Ovary (tissue), 9 donors: ENCODE results near the gene SEC22B. TPM values are rescaled to one million over a fixed set of nuclear protein-coding genes. Genes with fewer than 3 reads are reported as not detected.
"Not testable (repeated sequence)": the region's sequence is repeated elsewhere in the genome, so short reads cannot be mapped to it uniquely, and the experiment has no call there.

Experiments
- DNase-seq, 5 donors: peaks; one replicate each; pipeline ENCODE4 v3.0.0-alpha.2; 2019 to 2020
- H3K27ac ChIP-seq, 2 donors: fragments of 200-600 bp; one replicate each; pipeline versions ENCODE4 v1.5.1 to v1.8.0; 2019 to 2022
- H3K27me3 ChIP-seq: fragments of 200-600 bp; one replicate; pipeline ENCODE4 v1.8.0; 2022
- H3K36me3 ChIP-seq: fragments of 200-600 bp; sonication (generic); one replicate; pipeline ENCODE4 v1.5.1; 2019
- H3K4me1 ChIP-seq: one replicate; pipeline ENCODE4 v1.8.1; 2013; ENCODE audit warnings: mild to moderate bottlenecking, moderate library complexity; ENCODE audit not compliant: insufficient read depth
- H3K4me3 ChIP-seq: fragments of 200-600 bp; sonication (generic); one replicate; pipeline ENCODE4 v1.5.1; 2017
- H3K9me3 ChIP-seq, 2 donors: fragments of 200-600 bp in 1 of 2; sonication (generic) in 1 of 2; one replicate each; pipeline versions ENCODE4 v1.5.1 to v1.8.1; 2013 to 2019; ENCODE audit warnings: mild to moderate bottlenecking in 1 of 2, moderate library complexity in 1 of 2
- WGBS, 3 donors: extraction: QIAGEN DNeasy Blood & Tissue Kit in 1 of 3; methylation state at CpG; one replicate each; pipeline versions ENCODE4 v1.1.5 to v1.1.7; 2013 to 2017; 5-methylcytosine and 5-hydroxymethylcytosine counted together
- intact Hi-C, 4 donors: fragments of 100-400 bp; cut with DNase I; formaldehyde crosslinking; loops; one replicate each; pipeline versions ENCODE4 v1.11.0 to v1.15.1; 2022 to 2023
- polyA plus RNA-seq, 2 donors: library from polyadenylated mRNA; stranded (reverse); fragments of 200-250 nt in 1 of 2; fragments of 350-450 nt in 1 of 2; fragmentation: Illumina TruSeq in 1 of 2; extraction: RNeasy Lipid Tissue Mini Kit (QIAGEN cat#74804) in 1 of 2; gene quantifications; one replicate each; pipeline ENCODE4 v1.2.3, GENCODE V29; 2013 to 2014
- total RNA-seq, 7 donors: library from RNA; depleted of rRNA in 2 of 7; stranded (reverse); fragments of >200 nt in 2 of 7; fragmentation: NEBNext Ultra II Directional in 3 of 7; extraction: Animal tissue kit (Norgen Biotek cat#: 25700) in 3 of 7; gene quantifications; one replicate each; pipeline versions ENCODE4 v1.1.0 to v1.2.4, GENCODE V29; 2016 to 2023
- donor health status: DM: no; HTN: no; CAD: no; lungs with moderate emphysema.
- donor health status: DM: no; HTN: no; CAD: no.
- donor health status: Bipolar disorder and iron deficiency.
- donor health status: DM: yes; HTN: yes; CAD: no.
- donor health status: DM: no; HTN: no; CAD: no.
- donor health status: DM: yes; HTN: yes; CAD: no.

SEC22B gene
- total and polyA plus RNA-seq, 9 donors: 14.6 to 34.6 (median 27.4) TPM

DNA sequence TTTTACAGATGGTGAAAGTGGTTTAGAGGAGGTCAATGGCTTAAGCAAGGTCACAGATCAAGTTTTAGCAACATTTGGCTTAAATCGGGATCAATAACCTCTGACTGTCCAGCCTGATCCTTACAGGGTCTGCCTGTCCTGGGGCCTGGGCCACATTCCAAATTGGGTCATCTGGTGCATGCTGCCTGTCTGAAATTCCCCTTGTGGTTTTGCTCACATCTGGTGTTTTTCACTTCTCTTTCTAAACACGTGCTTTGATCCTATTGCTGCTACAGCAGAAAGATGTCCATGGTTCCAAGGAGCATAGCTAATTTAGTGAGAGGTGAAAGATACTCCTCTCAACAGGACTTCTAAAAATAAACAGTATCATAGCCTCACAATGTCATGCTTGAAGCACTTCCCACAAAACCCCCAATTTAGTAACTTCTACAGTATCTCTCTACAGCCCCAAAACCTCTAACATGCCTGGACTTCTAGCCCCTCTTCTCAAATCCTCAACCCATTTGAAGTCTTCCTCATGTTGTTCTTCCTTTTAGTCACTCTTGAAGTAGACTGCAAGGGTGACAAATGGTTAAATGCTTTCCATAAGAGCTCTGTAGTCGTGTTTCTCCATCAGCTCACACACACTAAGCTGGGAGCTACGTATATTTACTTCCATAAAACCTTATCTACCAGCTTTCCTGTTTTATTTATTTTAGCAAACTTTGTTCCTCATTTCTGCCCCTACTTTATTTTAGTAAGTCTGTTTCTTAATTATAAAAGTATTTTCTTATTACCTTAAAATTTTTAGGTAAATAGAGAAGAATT lies 58.7 kb downstream of the SEC22B start:
- H3K4me1 ChIP-seq, H3K27me3 ChIP-seq, H3K9me3 ChIP-seq, H3K4me3 ChIP-seq, H3K27ac ChIP-seq, intact Hi-C loops, H3K36me3 ChIP-seq: not testable (repeated sequence)
- DNase-seq: peak; percentile 38 to 86 (median 67)
- 5 to 28% (median 18%) methylated on average over 2 to 3 of the region's 4 CpGs for WGBS, 3 donors

DNA sequence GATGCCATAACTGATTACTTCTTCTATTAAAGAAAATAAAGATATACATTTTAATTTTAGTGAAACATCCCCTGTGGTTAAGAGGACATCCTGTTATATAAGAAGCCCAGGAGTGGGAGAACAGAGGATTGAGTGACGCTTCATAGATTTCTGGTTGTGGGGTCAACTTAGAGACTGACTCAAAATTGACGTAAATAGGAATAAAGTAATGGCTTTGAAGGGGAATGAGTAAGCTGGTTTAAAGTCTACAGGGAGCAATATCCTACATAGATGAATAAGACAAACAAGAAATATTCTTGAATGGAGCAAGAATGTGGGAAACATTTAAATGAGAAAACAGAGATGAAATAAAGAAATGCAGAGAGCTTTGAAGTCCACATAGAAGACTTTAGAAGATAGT lies 60.2 kb downstream of the SEC22B start:
- H3K36me3 ChIP-seq, H3K9me3 ChIP-seq, H3K4me3 ChIP-seq, H3K27ac ChIP-seq, intact Hi-C loops, H3K4me1 ChIP-seq, DNase-seq, H3K27me3 ChIP-seq: not testable (repeated sequence)
- 92 to 95% (median 94%) methylated on average over 2 of the region's 2 CpGs for WGBS, 3 donors

DNA sequence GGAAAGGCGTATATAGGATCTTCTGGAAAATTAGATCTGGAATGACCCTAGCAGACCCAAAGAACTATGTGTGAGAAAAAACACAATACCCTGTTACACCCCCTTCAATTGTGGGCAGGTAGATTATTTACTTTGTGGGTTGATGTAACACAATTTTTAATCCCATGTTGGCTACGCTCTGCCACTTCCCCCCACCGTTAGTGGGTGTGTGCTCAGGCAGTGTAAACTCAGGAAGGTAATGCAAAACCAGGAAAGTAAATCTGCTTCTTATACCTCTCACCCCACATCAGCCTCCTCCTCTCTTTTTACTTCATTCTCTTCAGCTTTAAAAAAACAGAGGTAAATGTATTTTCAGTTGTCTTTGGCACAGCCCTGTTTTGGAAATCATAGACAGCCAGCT lies 63.2 kb downstream of the SEC22B start:
- intact Hi-C loops, H3K4me1 ChIP-seq: not testable (repeated sequence)
- 100% methylated on average over 1 of the region's 3 CpGs for WGBS, 3 donors

DNA sequence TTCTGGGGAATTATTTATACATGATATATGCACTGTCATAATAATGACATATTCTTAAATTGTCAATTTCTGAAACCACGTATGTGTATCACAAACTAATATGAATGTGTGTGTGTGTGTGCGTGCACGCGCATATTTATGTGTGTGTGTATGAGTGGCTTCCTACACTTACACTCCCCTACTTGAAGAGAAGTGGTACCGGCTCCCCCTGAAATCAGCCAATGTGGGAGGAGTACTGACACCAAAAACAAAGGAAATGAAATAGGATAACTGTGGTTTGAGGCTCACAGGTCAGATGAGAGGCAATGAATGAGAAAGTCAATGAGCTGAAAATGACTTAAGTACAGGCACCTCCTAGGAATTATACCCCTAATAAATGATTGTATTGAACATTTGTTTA lies 64.1 kb downstream of the SEC22B start:
- H3K36me3 ChIP-seq, H3K27ac ChIP-seq, DNase-seq, H3K9me3 ChIP-seq, H3K4me1 ChIP-seq, H3K27me3 ChIP-seq, H3K4me3 ChIP-seq, intact Hi-C loops: not testable (repeated sequence)
- 40 to 56% (median 44%) methylated on average over 5 of the region's 5 CpGs for WGBS, 3 donors

More for the DNA sequence above, 63.2 kb downstream of the SEC22B start:
- not testable (repeated sequence) for H3K36me3 ChIP-seq, H3K4me3 ChIP-seq, H3K27me3 ChIP-seq, H3K9me3 ChIP-seq, DNase-seq, H3K27ac ChIP-seq

DNA sequence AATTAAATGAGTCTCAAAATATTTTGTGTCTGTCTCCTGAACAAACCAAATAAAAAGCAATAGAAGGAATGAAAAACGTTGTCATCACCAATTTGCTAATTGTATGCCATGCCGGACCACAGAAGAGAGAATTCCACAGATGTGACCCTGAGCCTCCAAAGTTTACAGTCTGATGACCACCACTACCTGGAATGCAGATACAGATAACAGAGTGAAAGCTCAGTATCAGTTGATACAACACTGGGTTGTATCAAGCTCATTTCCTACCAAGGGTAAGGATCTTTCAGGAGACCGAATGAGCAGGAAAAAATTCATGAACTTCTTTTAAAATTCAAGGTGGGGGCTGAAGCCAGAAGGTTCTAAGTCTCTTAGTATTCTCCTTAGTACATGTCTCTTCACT lies 64.5 kb downstream of the SEC22B start:
- H3K36me3 ChIP-seq, H3K27me3 ChIP-seq, intact Hi-C loops, H3K4me1 ChIP-seq, H3K4me3 ChIP-seq, H3K9me3 ChIP-seq, H3K27ac ChIP-seq, DNase-seq: not testable (repeated sequence)
- 0% methylated on average over 1 of the region's 3 CpGs; no CpG with 5 or more reads in 2 of the 3 donors for WGBS, 3 donors

DNA sequence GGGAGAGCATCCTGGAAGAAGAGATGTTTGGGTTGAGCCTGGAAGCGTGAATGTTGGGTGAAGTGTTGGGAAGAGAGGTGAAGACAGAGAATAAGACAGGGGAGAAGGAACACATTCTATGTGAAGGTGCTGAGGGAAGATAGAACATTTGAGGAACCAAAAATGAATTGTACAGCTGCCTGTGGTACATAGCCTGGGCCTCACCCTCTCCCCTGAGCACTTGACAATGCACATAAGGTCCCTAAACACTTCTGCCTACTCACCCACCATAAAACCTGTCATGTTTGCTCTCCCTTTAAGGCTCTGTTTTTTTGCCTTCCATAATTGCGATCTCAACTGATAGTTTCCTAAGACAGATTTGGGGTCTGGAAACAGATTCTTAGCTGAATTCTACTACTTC lies 65.3 kb downstream of the SEC22B start:
- H3K4me1 ChIP-seq, H3K27ac ChIP-seq, intact Hi-C loops, H3K27me3 ChIP-seq, H3K4me3 ChIP-seq, H3K36me3 ChIP-seq, DNase-seq, H3K9me3 ChIP-seq: not testable (repeated sequence)
- WGBS, 3 donors: 100% methylated on average over 1 of the region's 2 CpGs; no CpG with 5 or more reads in 1 of the 3 donors

DNA sequence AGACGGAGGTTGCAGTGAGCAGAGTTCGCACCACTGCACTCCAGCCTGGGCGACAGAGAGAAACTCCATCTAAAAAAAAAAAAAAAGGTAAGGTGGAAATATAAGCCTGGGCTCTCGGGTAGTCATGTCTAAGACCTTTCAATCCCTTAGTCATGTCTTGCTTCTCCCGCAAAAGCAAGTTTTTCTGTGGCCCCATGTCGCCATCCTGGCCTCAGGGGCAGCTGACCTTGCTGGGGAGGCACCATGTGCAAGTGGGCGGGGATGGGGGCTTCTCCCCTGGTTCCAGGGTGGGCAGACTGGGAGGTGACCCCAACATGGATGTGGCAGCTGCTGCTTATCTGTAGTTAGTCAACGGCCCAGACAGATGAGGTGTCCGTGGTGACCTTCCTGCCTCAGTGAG lies 66.7 kb downstream of the SEC22B start:
- H3K27ac ChIP-seq, H3K9me3 ChIP-seq, H3K4me3 ChIP-seq, DNase-seq, intact Hi-C loops, H3K36me3 ChIP-seq, H3K27me3 ChIP-seq, H3K4me1 ChIP-seq: not testable (repeated sequence)
- WGBS, 3 donors: 95 to 96% (median 95%) methylated on average over 7 of the region's 9 CpGs

DNA sequence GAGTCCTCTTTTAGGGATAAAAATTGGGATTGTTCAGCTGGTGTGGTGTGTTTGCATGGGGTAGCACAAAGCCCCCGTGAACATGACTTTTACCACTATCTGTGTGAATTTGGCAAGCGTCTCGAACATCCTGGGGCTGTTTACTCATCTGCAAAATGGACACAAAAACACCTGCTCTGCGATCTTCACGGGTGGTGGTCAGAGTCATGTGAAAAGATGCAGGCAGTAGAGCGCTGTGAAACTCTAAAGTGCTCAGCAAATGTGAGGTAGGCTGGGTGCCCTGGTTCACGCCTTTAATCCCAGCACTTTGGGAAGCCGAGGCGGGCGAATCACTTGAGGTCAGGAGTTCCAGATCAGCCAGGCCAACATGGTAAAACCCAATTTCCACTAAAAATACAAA lies 67.1 kb downstream of the SEC22B start:
- DNase-seq, H3K9me3 ChIP-seq, H3K27me3 ChIP-seq, H3K4me3 ChIP-seq, H3K27ac ChIP-seq, intact Hi-C loops, H3K4me1 ChIP-seq, H3K36me3 ChIP-seq: not testable (repeated sequence)
- 94 to 98% (median 95%) methylated on average over 7 to 10 of the region's 10 CpGs for WGBS, 3 donors

DNA sequence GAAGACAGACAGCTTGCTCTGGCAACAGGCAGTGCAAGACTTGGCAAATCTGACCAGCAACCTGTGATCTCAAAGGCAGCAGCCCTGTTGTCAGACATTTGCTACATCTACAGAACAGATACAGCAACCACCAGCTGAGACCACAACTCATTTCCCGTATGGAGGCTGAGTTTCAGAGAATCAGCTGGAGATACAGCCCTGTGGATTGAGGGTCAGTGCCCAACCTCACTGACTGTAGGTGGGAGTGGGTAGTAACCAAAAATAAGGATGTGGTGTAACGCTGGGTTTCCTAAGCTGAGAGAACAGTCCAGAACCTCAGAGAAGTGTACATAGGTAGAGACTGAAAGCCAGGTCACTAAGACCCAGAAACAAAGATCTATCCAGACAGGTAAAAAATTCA lies 71.0 kb downstream of the SEC22B start:
- H3K36me3 ChIP-seq, DNase-seq, H3K4me3 ChIP-seq, H3K9me3 ChIP-seq, H3K27ac ChIP-seq, intact Hi-C loops, H3K27me3 ChIP-seq, H3K4me1 ChIP-seq: not testable (repeated sequence)
- WGBS, 3 donors: 77 to 93% (median 90%) methylated on average over 1 of the region's 2 CpGs

DNA sequence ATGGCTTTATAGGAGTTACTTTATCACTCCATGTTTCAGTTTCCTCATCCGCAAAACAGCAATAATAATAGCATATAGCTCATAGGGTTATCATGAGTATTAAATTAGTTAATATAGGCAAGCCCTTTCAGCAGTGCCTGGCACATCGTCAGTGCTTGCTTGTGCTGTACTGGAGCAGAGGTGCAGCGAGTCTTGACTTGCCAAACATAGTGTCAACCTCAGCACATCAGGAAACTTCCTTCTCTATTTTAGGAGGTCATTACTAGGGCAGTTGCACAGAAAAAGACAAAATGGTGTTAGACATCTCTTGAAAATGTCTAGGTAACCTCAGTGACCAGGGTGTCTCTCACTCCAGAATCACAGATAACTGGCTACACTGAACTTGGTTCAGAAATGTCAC lies 72.6 kb downstream of the SEC22B start:
- WGBS, 3 donors: no CpG with 5 or more reads among the region's 3 CpGs
- H3K4me1 ChIP-seq, H3K27ac ChIP-seq, H3K4me3 ChIP-seq, intact Hi-C loops, H3K9me3 ChIP-seq, DNase-seq, H3K36me3 ChIP-seq, H3K27me3 ChIP-seq: not testable (repeated sequence)

DNA sequence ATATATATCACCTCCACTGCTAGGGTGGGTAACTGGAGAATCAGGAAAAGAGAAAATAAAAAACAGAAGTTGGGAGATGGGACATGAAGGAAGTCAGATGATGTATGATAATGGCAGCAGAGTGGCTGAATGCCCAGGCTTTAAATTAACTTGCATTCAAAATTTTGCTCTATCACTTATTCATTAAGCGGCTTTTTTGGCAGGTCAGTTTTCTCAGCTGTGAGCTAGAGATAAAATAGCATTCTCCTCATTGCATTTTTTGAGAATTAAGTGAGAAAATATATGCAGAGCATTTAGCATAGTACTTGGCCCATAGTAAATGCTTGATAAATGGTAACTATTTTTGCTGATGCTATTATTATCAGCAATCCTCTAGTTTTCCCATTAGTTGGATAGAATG lies 74.7 kb downstream of the SEC22B start:
- H3K27me3 ChIP-seq, intact Hi-C loops, H3K27ac ChIP-seq, DNase-seq, H3K36me3 ChIP-seq, H3K9me3 ChIP-seq, H3K4me3 ChIP-seq, H3K4me1 ChIP-seq: not testable (repeated sequence)
- WGBS, 3 donors: 70 to 78% methylated on average over 1 of the region's 1 CpG; no CpG with 5 or more reads in 1 of the 3 donors
